ENCODE measurements around the gene RICTOR.

- TF ChIP-seq POLR2A (IDR thresholded peaks at IDR 0.05) (no peak), CTCF (IDR thresholded peaks at IDR 0.05) (no peak)
Observed at GRCh38 chr5:38896760-38897159, 177.4 kb downstream of the RICTOR start.
